GM18858 (cell line): ENCODE results near the gene RAB3A.
"Not testable (repeated sequence)": the region's sequence is repeated elsewhere in the genome, so short reads cannot be mapped to it uniquely, and the experiment has no call there.

ENCODE experiments used
- ATAC-seq: cut with Tn5 transposase; IDR thresholded peaks from one replicate; pipeline ENCODE4 v1.9.1; 2021; ENCODE audit not compliant: unreplicated experiment

The RAB3A gene

GRCh38 chr19:18171605-18172327, 32.1 kb downstream of the RAB3A start:
- no peak for ATAC-seq

- ATAC-seq = no peak
These were observed 33.1 kb downstream of the RAB3A start for GRCh38 chr19:18170714-18171255.

DNA sequence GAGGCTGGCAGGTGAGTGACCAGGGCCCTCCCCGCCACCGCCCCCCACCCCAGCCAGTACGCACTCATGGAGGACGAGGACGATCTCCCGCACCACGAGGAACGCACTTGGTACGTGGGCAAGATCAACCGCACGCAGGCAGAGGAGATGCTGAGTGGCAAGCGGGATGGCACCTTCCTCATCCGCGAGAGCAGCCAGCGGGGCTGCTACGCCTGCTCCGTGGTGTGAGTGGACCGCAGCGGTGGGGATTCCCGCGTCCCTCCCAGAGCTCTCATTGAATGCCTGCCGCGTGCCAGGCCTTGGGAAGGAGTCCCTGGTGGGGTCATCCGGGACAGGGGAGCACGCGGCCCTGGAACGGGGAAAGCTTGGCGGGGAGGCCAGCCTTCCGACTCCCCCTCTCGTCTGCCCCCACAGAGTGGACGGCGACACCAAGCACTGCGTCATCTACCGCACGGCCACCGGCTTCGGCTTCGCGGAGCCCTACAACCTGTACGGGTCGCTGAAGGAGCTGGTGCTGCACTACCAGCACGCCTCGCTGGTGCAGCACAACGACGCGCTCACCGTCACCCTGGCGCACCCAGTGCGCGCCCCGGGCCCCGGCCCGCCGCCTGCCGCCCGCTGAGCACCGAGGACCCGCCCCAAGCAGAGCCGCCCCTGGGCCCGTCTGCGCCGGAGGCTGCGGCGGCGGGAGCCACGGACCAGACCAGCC, 35.0 kb downstream of the RAB3A start:
- no peak for ATAC-seq

GRCh38 chr19:18167975-18168645, 35.7 kb downstream of the RAB3A start:
- ATAC-seq = no peak

DNA sequence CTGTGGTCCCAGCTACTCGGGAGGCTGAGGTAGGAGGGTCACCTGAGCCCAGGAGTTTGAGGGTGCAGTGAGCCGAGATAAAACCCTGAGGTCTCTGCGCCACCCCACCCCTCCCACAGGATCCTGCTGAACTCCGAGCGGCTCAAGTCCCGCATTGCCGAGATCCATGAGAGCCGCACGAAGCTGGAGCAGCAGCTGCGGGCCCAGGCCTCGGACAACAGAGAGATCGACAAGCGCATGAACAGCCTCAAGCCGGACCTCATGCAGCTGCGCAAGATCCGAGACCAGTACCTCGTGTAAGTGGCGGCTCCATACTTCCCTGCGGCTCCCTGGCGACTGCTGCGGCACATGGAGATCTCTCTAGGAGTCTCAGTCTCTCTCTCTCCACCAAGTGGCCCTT, 36.8 kb downstream of the RAB3A start:
- ATAC-seq = no peak

DNA sequence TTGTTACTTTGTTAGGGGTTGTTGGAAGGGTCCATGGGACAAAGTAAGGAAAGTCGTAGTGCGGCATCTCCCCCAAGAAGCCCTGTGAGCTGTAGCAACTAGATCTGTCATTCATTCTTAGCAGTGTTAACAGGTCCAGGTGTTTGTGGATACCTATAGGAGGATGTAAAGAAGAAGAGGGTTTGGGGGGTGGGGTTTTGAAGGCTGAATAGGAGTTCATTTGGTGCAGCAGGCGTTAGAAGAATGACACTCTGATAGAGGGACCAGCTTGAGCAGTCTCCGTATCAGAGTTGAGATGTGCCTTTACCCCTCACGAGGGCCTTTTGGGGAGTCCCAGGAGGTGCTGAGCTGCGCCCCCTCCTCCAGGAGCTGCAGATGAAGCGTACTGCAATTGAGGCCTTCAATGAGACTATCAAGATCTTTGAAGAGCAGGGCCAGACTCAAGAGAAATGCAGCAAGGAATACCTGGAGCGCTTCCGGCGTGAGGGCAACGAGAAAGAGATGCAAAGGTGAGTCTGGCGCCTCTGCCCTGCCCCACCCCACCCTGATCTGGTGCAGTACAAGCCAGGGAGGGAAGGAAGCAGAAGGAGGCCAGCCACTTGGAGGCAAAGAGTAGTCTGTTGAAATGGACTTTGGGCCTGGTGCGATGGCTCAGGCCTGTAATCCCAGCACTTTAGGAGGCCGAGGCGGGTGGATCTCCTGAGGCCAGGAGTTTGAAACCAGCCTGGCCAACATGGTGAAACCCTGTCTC, 37.9 kb downstream of the RAB3A start:
- no peak for ATAC-seq

DNA sequence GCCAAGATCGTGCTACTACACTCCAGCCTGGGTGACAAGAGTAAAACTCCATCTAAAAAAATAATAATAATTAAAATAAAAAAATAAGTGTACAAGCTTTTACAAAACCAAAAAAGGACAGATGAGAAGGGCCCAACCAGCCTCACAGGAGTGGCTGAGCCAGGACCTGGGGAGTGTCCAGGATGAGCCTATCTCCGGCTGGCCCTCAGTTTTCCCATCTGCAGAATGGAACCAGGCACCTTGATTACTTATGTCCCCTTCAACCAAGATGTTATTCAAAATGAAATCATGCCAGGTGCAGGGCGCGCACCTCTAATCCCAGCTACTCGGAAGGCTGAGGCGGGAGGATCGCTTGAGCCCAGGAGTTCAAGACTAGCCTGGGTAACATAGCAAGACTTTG, 39.8 kb downstream of the RAB3A start:
- ATAC-seq = no peak

DNA sequence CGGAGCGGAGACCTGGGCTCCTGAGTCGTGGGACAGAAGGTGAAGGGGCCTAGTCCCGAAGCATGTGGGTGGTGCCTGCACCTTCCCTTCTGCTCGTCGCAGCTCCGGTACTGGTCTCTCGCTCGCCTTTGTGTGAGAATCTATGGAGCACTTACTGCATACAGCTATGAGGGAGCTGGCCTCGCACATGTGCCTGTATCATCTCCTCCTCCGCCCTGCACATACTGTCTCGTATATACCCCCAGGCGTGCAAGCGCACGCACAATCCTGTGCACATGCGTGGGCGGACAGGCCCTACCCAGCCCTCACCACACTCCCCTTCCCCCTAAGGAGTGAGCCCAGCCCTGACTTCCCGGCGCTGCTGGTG, 42.2 kb downstream of the RAB3A start:
- no peak for ATAC-seq

GRCh38 chr19:18160971-18161635, 42.7 kb downstream of the RAB3A start:
- ATAC-seq = no peak

DNA sequence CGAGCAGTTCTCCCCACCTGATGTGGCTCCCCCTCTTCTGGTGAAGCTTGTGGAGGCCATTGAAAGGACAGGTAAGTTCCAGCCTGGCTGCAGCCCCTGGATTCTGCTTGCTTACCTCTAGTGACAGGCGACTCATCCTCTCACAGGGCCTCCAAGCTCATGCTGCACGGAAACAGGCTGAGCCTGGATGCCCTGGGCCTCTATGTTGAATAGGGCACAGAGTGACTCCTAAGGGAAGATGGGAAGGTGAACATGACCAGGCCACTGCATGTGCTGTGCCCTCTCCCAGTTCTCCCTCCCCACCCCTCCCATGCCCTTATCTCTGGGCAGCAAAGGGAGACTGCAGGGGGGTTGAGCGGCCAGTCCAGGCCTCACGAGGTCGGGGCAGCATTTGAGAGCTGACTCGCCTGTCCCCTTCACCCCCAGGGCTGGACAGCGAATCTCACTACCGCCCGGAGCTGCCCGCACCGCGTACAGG, 43.3 kb downstream of the RAB3A start:
- ATAC-seq = no peak

DNA sequence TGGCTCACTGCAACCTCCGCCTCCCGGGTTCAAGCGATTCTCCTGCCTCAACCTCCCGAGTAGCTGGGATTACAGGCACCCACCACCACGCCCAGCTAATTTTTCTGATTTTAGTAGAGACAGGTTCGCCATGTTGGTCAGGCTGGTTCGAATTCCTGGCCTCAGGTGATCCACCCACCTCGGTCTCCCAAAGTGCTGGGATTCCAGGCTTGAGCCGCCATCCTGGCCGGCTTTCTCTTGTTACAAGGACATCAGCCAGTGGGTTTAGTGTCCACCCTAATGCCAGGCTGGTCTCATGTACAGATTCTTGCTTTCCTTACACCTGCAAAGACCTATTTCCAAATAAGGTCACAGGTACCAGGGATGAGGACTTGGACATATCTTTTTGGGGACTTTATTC, 44.0 kb downstream of the RAB3A start:
- ATAC-seq = no peak

- ATAC-seq = not testable (repeated sequence)
These were observed 44.7 kb downstream of the RAB3A start for GRCh38 chr19:18159059-18159616.

DNA sequence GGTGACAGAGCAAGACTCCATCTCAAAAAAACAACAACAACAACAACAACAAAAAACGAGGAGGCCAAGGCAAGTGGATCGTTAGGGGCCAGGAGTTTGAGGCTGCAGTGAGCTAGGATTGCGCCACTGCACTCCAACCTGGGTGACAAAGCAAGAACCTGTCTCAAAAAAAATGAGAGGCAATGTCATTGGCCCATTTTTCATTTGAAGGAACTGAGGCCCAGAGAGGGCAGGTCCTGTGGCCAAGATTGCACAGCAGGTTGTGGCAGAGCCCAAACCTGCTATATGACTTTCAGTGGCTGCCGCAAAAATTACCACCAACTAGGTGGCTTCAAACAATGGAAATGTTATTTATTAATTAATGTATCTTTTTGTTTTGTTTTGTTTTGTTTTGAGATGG, 45.4 kb downstream of the RAB3A start:
- no peak for ATAC-seq

DNA sequence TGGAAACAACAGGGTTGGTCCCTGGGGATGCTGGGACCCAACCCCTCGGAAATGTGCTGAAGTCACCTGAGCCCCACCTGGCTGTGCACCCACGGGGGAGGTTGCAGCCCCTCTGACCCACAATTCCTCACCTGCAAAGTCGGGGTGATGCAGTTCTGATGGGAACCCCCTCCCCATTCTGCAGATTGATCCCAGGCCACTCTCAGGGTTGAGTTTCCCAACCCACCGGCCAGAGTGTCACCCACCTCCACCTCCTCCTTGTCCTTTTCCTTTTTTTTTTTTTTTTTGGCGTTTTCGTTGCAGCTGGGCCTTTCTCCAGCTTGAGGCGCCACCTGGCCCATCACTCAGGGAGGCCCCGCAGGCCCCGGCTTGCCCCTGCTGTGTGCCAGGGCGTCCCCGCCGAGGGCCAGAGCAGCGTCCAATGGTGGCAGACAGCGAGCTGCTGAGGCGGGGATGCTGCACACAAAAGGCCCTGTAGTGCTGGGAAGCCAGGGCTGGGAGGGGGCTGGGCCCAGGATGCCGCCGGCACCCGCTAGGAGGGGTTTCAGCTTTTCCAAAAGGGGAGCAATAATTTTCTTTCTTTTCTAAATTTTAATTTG, 46.3 kb downstream of the RAB3A start:
- no peak for ATAC-seq

DNA sequence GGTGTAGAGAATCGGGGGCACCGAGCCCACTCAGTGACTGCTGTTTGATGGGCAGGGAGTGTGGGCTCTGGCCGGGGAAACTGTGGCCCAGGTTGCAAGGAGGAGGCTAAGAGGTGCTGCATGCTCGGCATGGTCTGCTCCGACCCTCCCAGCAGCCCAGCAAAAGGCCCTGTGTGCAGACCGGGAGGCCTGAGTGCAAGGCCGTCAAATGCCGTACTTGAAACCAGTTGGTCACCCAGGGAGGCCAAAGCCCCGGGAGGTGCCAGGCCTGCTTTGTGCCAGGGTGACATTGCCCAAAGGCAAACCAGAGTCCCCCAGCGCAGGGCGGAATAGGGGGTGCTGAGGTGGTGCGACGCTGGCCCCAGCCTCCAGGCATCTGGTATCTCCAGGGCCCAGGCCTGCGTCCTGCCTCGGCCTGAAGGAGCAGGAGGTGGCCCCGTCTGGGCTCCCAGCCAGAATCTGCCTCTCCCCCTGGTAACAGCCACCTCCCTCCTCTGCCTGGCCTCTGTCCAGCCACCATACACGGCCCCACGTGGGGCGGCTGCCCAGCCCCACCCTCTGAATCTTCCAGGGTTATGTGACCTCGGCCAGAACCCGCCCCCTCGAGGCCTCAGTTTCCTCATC, 46.9 kb downstream of the RAB3A start:
- no peak for ATAC-seq

DNA sequence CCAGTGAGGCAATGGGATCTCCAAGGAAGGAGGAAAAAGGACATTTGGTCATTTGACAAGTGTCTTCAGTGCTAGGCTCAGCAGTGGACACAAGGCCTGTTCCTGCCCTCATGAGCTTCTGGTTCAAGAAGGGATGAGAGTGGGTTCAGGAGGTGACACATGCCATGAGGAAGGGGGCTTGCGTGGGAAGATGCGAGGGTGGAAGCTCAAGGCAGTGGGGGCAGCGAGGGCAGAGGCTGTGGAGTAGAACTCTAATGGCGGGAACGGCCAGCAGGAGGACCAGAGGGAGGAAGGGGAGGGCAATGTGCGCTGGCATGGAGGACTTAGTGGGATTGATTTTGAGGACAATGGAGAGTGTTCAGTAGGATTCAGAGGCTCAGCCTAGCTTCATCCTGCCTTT, 47.6 kb downstream of the RAB3A start:
- ATAC-seq = no peak

GRCh38 chr19:18155095-18156087, 48.5 kb downstream of the RAB3A start:
- ATAC-seq = no peak

- ATAC-seq = no peak
These were observed 50.2 kb downstream of the RAB3A start for GRCh38 chr19:18153556-18154134.
